Stomach smooth muscle (tissue), 2 donors: ENCODE results near the gene SCD5.

Experiments
- H3K27ac ChIP-seq: one replicate; pipeline ENCODE4 v1.7.0; 2013; ENCODE audit warnings: mild to moderate bottlenecking, low read length, inconsistent platforms
- H3K27me3 ChIP-seq, 2 donors: one replicate each; pipeline ENCODE4 v1.7.0; 2013; ENCODE audit warnings: low read length in 2 of 2; ENCODE audit not compliant: insufficient read depth in 2 of 2, control insufficient read depth in 1 of 2
- H3K36me3 ChIP-seq, 2 donors: one replicate each; pipeline ENCODE4 v1.7.0; 2013; ENCODE audit warnings: low read length in 2 of 2; ENCODE audit not compliant: control insufficient read depth in 2 of 2, insufficient read depth in 2 of 2
- H3K4me1 ChIP-seq: one replicate; pipeline ENCODE4 v1.7.0; 2013; ENCODE audit warnings: low read length; ENCODE audit not compliant: control insufficient read depth, insufficient read depth
- H3K4me3 ChIP-seq, 2 donors: one replicate each; pipeline ENCODE4 v1.7.0; 2013; ENCODE audit warnings: low read length in 2 of 2
- H3K9ac ChIP-seq, 2 donors: one replicate each; pipeline ENCODE4 v1.7.0; 2013; ENCODE audit warnings: low read length in 2 of 2, mild to moderate bottlenecking in 1 of 2
- H3K9me3 ChIP-seq, 2 donors: one replicate each; pipeline ENCODE4 v1.7.0; 2013; ENCODE audit warnings: low read length in 2 of 2; ENCODE audit not compliant: control insufficient read depth in 2 of 2
- donor health status: healthy.
- donor health status: Pancreatic carcinoma.

The SCD5 gene

DNA sequence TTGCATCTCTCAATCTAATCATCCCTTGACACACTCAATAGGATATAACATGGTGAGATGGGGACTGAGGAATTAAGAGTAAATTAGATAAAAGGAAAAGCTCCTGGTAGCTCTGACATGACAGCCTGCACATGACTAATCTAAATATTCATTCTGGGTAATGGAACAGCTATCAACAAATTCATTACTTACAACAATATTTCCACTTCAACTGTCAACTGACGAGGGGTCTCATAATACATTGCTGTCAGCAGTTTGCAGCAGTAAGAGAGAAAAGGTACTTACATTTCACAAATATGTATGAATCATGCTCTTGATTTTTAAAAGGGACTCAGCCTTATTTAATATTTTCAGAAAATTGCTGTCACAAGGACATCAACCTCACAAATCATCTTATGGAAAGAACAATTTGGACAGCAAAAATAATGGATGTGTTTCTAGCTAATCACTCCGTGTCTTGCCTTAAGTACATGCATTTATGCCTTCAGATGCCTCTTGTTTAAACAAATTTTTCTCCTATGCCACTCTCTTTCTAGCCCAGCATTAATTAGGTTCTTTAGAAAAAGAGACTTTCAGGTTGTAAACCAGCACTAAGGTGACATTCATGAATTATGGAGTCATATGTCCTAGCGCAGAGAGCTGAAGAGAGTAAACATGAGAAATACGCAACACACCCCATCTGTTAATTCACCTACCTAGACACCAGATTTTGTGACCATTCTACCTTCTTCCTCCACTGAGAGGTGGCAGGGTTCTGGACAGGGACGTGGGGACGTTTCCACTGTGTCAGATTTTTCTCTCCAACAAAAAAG lies 137.2 kb downstream of the SCD5 start:
- no peaks in the 10 kb centered on the region for H3K27me3 ChIP-seq
- H3K4me1 ChIP-seq, result no peaks in the 10 kb centered on the region
- no peak overlapping the region for H3K27ac ChIP-seq
- H3K9me3 ChIP-seq, result no peaks in the 10 kb centered on the region
- H3K4me3 ChIP-seq, result no peak overlapping the region
- H3K36me3 ChIP-seq, result peaks cover 0 to 3% of the 10 kb centered on the region in 2 donors
- H3K9ac ChIP-seq, result no peak overlapping the region

DNA sequence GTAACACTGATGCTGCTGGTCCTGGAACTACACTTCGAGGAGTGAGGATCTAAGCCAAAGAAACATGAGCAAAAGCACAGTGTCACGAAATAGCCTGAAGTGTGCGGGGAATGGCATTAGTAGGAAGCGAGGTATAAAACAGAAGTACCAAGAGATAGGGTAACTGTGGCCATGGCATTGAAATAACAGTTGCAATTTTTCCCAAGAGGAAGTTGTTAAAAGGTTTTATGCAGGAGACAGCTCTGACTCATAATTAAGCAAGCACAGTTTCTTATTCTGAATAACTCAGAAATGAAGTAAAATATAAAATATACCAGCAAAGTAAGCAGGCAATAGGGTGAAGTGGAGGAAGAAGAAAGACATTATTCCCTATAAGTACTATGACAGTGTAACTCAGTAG lies 146.5 kb downstream of the SCD5 start:
- Histone ChIP-seq H3K4me1 (no peaks in the 10 kb centered on the region), H3K36me3 (peaks cover 0 to 7% of the 10 kb centered on the region in 2 donors), H3K9ac (no peak overlapping the region), H3K9me3 (no peaks in the 10 kb centered on the region), H3K27ac (no peak overlapping the region), H3K27me3 (no peaks in the 10 kb centered on the region), H3K4me3 (no peak overlapping the region)

DNA sequence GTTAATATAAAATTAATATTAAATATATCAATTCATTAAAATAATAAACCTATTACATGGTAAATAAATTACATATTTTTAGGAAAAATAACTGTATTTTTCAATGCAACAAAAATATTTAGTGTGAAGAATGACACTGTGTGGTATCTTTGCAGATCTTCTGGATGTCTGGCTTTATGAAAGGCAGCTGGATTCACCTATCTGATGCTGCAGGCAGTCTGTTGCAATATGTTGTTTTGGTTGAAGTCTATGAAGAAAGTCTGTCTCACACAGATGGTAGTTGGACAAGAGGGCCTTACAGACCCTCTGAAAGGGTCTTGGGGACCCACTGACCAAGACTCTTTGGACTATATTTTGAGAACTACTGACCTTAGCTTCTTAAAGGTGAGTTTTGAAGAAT lies 147.7 kb downstream of the SCD5 start:
- Histone ChIP-seq H3K27ac (no peak overlapping the region), H3K36me3 (peaks cover 0 to 7% of the 10 kb centered on the region in 2 donors), H3K4me1 (no peaks in the 10 kb centered on the region), H3K9me3 (no peaks in the 10 kb centered on the region), H3K9ac (no peak overlapping the region), H3K27me3 (no peaks in the 10 kb centered on the region), H3K4me3 (no peak overlapping the region)

GRCh38 chr4:82648356-82648755 lies 150.2 kb downstream of the SCD5 start:
- no peak overlapping the region for H3K4me3 ChIP-seq
- H3K27ac ChIP-seq, result no peak overlapping the region

GRCh38 chr4:82645936-82646565 lies 152.5 kb downstream of the SCD5 start:
- Histone ChIP-seq H3K27ac (no peak overlapping the region), H3K9me3 (no peaks in the 10 kb centered on the region), H3K9ac (no peak overlapping the region), H3K4me3 (no peak overlapping the region), H3K27me3 (no peaks in the 10 kb centered on the region), H3K36me3 (peaks cover 0 to 7% of the 10 kb centered on the region in 2 donors), H3K4me1 (no peaks in the 10 kb centered on the region)

More at GRCh38 chr4:82648356-82648755, 150.2 kb downstream of the SCD5 start:
- no peak overlapping the region for H3K9ac ChIP-seq
- H3K27me3 ChIP-seq, result no peaks in the 10 kb centered on the region
- H3K9me3 ChIP-seq, result no peaks in the 10 kb centered on the region
- peaks cover 0 to 7% of the 10 kb centered on the region in 2 donors for H3K36me3 ChIP-seq
- H3K4me1 ChIP-seq, result no peaks in the 10 kb centered on the region

GRCh38 chr4:82644734-82645126 lies 153.9 kb downstream of the SCD5 start:
- Histone ChIP-seq H3K9me3 (no peaks in the 10 kb centered on the region), H3K4me1 (no peaks in the 10 kb centered on the region), H3K27ac (no peak overlapping the region)

GRCh38 chr4:82643994-82644733 lies 154.4 kb downstream of the SCD5 start:
- no peak overlapping the region for H3K27ac ChIP-seq
- H3K4me3 ChIP-seq, result no peak overlapping the region
- no peaks in the 10 kb centered on the region for H3K9me3 ChIP-seq
- no peaks in the 10 kb centered on the region for H3K4me1 ChIP-seq
- no peak overlapping the region for H3K9ac ChIP-seq
- no peaks in the 10 kb centered on the region for H3K27me3 ChIP-seq
- no peaks in the 10 kb centered on the region for H3K36me3 ChIP-seq

More at GRCh38 chr4:82644734-82645126, 153.9 kb downstream of the SCD5 start:
- Histone ChIP-seq H3K4me3 (no peak overlapping the region), H3K27me3 (no peaks in the 10 kb centered on the region), H3K9ac (no peak overlapping the region), H3K36me3 (peaks cover 0 to 4% of the 10 kb centered on the region in 2 donors)

DNA sequence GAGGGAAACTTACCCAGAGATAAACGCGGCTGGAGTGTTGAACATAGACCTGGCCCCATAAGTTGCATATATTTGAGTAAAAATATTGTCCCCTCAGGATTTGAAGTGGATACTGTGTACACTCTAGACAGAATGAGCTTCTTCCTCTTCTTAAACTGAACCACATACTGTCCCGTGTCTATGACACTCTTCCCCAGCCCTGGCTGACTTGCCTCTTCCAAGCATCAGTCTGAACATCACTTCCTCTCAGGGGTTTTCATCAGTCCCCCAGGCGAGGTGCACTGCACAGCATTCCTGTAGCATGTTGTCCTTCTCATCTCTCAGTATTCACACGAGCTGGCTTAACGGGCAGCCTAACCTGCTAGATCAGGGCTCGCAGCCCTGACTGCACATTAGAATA lies 156.3 kb downstream of the SCD5 start:
- no peaks in the 10 kb centered on the region for H3K36me3 ChIP-seq
- no peak overlapping the region for H3K27ac ChIP-seq
- no peaks in the 10 kb centered on the region for H3K4me1 ChIP-seq
- H3K27me3 ChIP-seq, result no peaks in the 10 kb centered on the region
- no peak overlapping the region for H3K4me3 ChIP-seq
- no peak overlapping the region for H3K9ac ChIP-seq
- no peaks in the 10 kb centered on the region for H3K9me3 ChIP-seq

GRCh38 chr4:82640540-82640939 lies 158.1 kb downstream of the SCD5 start:
- Histone ChIP-seq H3K9me3 (no peaks in the 10 kb centered on the region), H3K4me3 (no peak overlapping the region), H3K27ac (no peak overlapping the region), H3K36me3 (peaks cover 3 to 6% of the 10 kb centered on the region in 2 donors), H3K9ac (no peak overlapping the region), H3K27me3 (no peaks in the 10 kb centered on the region), H3K4me1 (no peaks in the 10 kb centered on the region)

DNA sequence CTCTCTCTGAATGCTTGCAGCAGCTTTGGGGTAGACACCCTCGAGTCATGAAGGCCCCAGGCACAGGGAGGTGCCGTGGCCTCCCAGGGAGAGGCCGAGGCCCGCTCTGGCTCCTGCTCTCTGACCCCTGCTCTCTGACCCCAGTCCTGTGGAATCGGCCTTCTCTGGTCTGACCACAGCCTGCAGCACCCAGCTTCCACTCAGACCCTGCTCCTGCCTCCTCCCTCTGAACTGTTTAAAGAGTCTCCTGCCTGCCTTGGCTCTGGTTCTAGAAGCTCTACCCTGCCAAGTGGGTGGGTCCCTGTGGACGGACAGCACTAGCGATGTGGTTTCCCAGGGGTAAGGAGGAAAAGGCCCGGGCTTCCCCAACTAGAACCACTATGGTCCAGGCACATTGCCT lies 158.6 kb downstream of the SCD5 start:
- no peaks in the 10 kb centered on the region for H3K9me3 ChIP-seq
- no peak overlapping the region for H3K9ac ChIP-seq
- no peak overlapping the region for H3K4me3 ChIP-seq
- peaks cover 3 to 6% of the 10 kb centered on the region in 2 donors for H3K36me3 ChIP-seq
- no peaks in the 10 kb centered on the region for H3K4me1 ChIP-seq
- no peak overlapping the region for H3K27ac ChIP-seq
- H3K27me3 ChIP-seq, result no peaks in the 10 kb centered on the region
